GM18517 (cell line): Measurements from ENCODE around the gene SCAP.
A peak's percentile ranks its signal among the peaks of the same experiment; 100 is the strongest.
"Not testable (repeated sequence)": the region's sequence is repeated elsewhere in the genome, so short reads cannot be mapped to it uniquely, and the experiment has no call there.

Source experiments
- ATAC-seq: cut with Tn5 transposase; IDR thresholded peaks from one replicate; pipeline ENCODE4 v1.9.1; 2021; ENCODE audit warnings: mild to moderate bottlenecking, moderate library complexity; ENCODE audit not compliant: unreplicated experiment

Gene SCAP

GRCh38 chr3:47399531-47400270 is 76.0 kb downstream of the SCAP start:
- no peak for ATAC-seq

- no peak for ATAC-seq
Measured at GRCh38 chr3:47399016-47399415, 76.7 kb downstream of the SCAP start.

DNA sequence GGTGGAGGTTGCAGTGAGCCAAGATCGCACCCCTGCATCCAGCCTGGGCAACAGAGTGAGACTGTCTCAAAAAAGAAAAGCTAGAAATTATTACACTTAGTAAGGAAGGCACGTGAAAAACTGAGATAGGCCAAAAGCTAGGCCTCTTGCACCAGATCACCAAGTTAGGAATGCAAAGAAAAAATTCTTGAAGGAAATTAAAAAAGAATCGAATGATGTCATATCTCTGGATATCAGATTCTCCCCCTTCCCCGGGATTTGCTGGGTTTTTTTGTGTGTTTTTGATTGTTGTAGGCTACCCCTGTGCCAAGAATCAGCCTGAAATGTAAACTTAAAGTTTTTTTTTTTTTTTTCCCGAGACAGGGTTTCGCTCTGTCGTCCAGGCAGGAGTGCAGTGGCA is 77.5 kb downstream of the SCAP start:
- ATAC-seq: no peak

GRCh38 chr3:47394881-47395280 is 80.9 kb downstream of the SCAP start:
- ATAC-seq: no peak

- no peak for ATAC-seq
Measured at GRCh38 chr3:47394140-47394870, 81.4 kb downstream of the SCAP start.

DNA sequence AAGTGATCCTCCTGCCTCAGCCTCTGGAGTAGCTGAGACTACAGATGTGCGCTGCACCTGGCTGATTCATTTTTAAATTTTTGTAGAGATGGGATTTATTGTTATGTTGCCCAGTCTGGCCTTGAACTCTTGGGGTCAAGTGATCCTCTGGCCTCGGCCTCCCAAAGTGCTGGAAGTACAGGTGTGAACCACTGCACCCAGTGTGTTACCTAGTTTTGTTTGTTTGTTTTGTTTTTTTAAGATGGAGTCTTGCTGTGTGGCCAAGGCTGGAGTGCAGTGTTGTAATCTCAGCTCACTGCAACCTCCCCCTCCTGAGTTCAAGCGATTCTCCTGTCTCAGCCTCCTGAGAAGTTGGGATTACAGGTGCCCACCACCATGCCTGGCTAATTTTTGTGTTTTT is 82.8 kb downstream of the SCAP start:
- no peak for ATAC-seq

DNA sequence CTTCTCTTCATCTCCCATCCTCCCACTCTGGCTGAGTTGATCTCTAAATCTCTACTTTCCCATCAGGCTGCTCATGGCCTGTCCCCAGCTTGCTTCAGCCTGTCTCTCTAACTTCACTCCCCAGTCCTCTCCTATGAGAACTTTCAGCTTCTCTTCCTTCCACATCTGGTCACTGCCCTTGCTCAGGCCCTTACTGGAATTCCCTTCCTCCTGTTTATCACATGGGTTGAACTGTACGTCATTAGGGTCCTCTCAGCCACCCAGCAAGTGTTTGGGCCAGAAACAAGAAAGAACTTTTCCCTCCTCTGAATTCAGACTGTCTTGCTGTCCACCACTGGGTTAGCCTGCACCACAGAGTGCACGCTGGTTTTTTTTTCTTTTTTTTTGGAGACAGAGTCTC is 89.9 kb downstream of the SCAP start:
- no peak for ATAC-seq

DNA sequence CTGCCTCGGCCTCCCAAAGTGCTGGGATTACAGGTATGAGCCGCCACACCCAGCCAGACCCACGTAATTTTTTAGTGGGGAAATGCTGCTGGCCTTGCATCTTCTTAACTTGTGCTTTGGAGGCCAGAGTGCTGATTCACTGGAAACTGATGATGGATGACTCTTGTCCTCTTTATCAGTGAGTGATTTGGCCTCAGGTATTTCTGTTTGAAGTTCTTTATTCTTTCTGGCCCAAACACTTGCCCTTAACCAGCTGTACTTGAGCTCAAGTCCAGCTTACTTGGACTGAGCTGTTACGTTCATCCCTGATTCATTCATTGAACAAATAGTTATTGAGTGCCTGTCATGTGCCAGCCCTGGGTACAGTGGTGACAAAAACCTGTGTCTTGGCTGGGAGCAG is 90.7 kb downstream of the SCAP start:
- ATAC-seq: no peak

DNA sequence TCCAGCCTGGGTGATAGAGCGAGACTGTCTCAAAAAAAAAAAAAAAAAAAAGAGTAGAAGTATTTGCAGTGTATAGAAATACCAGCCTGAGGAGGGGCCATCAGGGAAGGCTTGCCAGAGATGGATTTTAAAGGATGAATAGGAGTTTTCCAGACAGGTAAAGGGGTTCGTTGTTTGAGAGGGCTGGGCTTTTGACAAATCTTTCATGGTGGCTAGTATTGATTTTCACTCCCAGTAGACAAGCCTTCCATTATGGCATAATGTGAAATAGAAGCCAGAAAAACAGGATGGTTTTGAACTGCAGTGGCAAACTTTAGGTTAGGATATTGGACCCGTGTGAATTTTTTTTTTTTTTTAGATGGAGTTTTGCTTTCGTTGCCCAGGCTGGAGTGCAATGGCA is 91.3 kb downstream of the SCAP start:
- ATAC-seq: no peak

GRCh38 chr3:47381317-47382157 is 94.2 kb downstream of the SCAP start:
- peak; percentile 55 for ATAC-seq

GRCh38 chr3:47380601-47381316 is 95.0 kb downstream of the SCAP start, which contains the start of gene PTPN23:
Gene PTPN23 (plus strand): TSS chr3:47381021. CDS start chr3:47381097, 76 bp downstream.
- ATAC-seq: peak; percentile 72

GRCh38 chr3:47380026-47380600 is 95.6 kb downstream of the SCAP start:
- no peak for ATAC-seq

GRCh38 chr3:47379411-47379899 is 96.3 kb downstream of the SCAP start:
- no peak for ATAC-seq

- ATAC-seq: no peak
Measured at GRCh38 chr3:47378869-47379268, 96.9 kb downstream of the SCAP start.

- ATAC-seq: no peak
Measured at GRCh38 chr3:47377186-47377585, 98.6 kb downstream of the SCAP start.

- ATAC-seq: no peak
Measured at GRCh38 chr3:47376393-47376792, 99.3 kb downstream of the SCAP start.

GRCh38 chr3:47374587-47374986 is 101.2 kb downstream of the SCAP start:
- ATAC-seq: no peak

DNA sequence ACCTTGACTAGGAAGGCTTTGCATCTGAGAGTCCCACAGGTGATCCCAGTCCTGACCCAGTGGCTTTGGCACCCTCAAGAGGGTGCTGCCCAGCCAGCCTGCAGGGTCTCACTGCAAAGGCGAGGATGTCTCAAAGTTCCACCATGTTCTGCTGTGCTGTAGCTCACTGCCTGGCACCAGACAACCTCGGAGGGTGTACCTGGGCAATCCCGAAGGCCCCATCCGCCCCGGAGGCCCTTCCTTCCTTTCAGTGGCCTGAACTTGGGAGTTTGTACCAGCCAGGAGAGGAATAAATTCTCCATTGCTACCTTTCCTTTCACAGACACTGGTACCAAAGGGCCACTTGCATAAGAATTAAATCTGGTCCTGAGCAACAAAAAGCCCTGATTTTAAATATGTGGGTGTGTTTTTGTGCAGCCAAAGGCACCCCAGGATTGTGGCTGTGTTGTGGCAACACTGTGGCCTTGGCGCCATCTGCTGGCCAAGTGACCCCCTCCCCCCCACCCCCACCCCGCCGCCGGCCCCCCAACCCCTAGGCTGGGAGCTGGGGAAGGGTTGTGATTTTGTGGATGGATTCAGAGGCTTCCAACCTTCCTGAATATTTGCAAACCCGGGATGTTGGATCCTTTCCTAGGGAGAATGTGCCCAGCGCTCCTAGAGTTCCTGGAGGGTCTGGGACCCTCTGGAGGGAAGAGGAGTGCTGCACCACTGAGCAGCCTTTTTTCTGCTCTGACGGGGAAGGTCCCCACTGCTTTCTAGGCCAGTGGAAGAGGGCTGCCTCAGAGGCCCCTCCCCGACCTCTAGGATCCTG is 104.6 kb downstream of the SCAP start:
- no peak for ATAC-seq

DNA sequence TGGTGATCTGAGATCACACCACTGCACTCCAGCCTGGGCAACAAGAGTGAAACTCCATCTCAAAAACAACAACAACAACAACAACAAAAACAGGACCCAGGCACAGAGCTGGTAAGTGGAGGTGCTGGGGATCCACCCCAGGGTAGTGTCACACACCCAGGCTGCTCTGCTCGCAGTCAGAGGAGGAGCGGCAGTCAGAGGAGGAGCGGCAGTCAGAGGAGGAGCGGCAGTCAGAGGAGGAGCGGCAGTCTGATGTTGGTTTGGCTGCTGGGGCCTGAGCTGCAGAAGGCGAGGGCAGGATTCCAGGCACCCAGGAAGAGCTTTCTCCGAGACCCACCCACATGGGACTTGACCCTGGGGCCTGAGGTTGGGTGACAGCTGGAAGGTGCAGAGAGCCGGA is 105.7 kb downstream of the SCAP start:
- not testable (repeated sequence) for ATAC-seq
